Stimulated activated CD4-positive, alpha-beta T cell treated with anti-CD3 and anti-CD28 coated beads, Interleukin-4, amount 100 ng/mL, for 48 hours (primary cell): ENCODE results near the gene GNAQ.

Source experiments
- DNase-seq, 2 donors: peaks; one replicate each; pipeline ENCODE4 v3.0.0-alpha.2; 2020; ENCODE audit warnings: low read depth in 2 of 2

Gene GNAQ

DNA sequence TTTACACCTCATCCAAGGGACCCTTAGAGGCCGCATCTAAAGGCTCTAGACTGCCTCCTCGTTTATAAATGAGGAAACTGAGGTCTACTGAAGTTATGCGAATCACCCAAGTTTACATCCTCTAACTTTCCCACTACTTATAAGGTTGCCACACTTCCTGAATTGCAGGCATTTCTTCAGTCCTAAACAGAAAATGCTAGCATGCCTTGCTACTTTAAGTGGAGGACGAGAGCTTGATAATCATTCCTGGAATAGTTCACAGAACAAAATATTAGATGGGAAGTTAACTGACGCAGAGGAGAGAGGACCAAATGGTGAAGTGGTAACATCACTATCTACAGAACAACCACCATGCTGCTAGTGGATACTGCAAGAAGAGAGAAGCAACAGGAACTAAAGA is 85.8 kb downstream of the GNAQ start:
- DNase-seq = no peak

DNA sequence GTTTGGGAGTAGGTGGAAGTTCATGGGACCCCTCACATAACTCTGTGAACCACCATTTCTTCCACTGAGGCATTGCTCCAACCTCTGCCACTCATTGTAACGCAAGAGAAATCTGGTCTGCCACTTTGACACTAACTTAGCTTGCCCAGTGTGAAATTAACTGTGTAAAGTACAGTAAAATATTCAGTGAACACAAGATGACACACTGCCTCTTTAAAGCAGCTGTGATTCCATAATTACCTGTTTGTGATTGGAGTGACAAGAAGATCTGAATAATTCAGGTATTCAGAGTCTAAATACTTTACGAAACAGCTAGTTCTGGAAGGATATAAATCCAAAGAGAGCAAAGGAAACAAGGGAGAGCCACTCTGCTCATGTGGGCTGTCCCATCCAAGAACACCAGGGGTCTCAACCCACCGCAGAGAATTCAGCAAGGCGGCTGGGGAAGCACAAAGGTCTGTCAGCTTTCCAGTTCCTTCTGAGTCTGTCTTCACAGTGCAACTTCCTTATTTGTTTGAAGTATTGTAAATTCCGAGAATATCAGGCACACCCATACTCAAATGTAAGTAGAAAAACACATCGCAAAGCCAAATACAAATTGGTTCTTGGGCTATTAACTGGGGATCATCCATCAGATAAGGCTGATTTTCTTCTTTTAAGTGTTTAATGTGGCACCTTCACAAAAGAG is 86.9 kb downstream of the GNAQ start:
- DNase-seq = no peak

DNA sequence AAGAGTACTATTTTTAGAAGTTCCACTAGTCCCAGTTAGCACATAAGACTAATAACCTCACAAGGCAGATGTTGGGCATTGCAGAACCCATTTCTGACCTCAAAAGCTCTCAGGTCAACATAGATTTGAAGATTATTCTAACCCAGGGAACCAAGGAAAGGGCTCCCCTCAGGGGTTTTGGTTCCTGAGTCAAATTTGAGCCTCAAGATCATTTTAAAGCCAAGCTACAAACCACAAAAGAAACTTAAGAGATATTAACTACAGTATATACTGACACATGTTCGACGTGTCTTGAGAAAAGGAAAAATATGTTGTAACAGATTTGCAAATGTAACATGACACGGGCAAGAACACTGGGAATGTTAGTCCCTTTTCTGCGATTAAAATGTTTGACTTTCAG is 88.6 kb downstream of the GNAQ start:
- no peak for DNase-seq

DNA sequence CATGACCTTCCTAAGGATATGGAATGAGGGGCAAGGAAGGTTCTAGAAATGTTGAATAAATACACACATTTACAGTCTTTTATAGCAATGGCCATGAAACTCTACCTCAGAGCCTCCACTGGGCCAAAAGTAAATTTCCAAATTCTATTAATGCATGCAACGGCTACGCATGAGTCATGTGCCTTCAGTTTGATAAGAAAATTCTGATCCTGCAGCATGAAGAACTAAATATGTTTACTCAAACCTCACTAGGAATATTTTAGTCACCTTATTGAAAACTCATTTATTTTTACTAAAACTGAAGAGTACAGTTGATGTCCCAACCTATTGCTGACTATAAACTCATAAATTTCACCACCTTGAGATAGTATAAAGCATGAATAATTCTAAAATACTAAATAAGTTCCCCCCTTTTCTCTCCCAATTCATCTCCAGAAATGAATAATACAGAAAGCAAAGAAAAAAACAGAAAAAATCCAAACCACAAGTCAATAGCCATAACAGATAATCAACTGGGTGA is 92.4 kb downstream of the GNAQ start:
- no peak for DNase-seq

DNA sequence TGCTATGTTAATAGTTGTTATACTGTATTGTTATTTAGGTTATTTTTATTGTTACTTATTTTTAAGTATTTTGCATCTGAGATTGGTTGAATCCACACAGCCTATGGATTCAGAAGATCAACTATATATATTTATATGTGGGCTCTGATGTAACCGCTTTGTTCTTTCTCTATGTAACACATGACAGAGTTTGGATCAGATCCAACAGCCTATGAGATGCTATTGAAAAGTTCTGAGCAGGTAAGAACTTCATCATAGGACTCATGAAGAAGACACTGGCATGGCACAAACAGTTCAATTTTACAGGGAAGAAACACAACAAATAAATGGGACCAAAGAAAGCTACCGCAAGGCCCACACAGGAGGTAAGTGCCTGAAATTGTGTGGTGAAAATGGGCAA is 93.4 kb downstream of the GNAQ start:
- DNase-seq = no peak

DNA sequence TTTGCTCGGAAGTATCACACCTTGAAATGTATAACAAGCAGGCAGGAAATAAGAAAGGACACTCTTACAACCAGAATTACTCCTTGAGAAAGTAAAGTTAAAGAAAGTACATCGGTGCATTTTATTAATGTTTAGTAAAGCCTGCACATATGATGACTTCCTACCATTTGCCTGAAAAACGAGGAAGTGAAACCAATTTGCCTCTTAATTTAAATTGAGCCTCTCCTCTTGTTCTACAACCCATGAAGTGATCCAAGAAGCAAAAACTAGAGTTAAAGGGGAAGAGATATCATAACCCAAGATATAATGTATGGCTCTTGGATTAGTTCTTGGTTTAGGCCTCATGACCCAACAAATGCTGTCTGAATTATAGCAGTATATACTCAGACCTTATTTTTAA is 95.6 kb downstream of the GNAQ start:
- DNase-seq = no peak

DNA sequence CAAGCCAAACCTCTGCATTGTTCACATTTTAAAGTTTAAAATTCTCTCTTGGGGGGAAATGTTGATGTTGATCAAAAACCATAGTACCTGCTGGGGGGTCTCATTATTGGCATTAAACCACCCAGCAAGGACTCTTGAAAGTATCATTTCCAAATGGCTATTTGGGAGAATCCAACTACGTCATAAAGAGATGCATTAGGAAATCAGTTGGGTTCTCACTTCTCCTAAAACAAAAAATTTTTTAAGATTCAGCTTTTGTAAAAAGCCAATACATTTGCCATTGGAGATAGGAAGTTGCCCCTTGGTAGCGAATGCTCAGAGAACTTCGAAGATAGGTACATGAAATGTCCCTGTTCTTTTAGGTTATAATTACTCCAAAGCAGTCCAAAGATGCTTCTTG is 96.4 kb downstream of the GNAQ start:
- no peak for DNase-seq

DNA sequence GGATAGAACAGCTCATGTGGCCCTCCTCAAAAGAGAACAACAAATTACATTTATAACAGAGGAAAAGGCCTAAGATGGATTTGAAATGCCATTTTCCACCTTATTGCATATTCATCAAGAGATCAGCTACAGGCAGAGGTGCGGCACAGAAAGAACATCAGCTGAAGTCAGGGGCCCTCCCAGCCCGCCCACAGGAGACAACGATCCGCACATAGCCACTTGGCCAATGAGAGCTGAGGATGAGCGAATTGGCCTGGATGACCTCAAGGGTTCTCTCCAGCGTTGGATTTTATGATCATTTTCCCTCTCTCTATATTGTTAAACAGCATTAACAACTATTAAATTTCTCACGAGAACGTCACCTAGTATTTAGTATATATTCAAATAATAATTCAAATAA is 97.6 kb downstream of the GNAQ start:
- DNase-seq = no peak

DNA sequence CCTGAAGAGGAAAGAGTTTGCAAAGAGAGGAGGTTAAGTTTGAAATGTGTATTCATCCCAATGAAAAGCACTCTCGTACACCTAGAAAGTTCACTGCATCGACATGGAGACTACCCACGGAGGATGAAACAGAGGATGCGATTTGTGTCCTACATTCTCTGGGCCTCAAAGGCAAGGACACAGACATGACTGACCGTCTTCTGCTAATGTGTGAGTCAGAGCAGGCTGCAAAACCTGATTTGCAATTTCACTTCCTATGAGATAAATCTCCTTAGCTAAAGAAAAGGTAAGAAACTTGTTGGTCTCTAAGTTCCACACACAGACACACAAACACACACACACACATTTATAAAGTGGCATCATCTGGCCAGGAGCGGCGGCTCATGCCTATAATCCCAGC is 98.6 kb downstream of the GNAQ start:
- no peak for DNase-seq

DNA sequence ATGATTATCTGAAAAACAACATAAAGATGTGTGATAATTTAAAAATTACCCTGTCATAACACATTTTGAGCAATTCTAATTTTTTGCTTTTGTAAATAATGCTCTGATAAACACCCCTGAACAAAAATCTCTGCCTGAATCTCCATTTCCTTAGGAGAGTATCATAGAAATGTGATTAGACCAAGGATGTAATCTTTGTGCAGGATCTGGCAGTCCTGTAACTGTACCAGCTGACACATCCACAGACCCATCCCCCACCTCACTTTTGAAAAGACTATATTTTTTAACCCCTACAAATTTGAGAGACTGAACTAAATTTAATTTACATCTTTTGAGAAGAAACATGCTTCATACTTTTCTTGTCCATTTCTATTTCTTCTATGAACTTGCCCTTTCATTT is 101.7 kb downstream of the GNAQ start:
- DNase-seq = no peak

DNA sequence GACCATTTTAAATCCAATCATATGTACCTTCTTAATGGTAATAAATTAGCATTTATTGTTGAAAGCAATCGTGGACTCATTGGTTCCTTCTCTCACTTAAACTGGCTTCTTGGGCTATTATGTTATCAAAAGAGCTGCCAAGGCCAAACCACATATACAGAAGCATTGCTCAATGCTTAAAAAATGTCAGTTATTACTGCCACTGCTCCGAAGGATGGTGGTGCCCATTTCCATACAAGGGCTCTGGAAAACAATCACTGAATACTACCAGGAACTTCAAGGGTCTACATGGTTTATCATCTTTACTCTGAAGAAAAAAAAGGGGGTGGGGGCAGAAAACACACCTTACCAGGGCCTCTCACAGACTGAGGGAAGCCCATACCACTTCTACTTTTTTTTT is 104.3 kb downstream of the GNAQ start:
- no peak for DNase-seq

DNA sequence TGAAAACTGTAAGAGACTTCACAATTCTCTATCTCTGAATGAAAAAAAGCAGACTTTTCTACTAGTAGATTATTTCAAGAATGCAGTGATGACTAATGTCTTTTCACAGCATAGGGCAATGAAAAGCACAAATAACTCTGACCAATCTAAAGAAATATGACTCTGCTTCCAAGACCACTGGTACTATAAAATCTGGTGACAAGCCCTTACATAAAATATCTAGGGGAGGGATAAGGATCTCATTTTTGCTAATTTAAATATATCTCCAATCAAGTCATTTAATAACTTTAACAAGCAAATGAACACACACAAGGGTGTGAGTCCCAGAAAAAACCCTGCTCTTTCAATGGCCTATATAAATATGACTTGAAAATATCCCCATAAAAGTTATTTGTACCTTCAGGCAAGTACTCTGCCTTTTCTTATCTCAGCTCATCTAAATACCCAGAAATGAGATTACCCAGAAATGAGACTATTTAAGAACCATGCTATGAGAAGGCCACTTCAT is 105.2 kb downstream of the GNAQ start:
- no peak for DNase-seq

DNA sequence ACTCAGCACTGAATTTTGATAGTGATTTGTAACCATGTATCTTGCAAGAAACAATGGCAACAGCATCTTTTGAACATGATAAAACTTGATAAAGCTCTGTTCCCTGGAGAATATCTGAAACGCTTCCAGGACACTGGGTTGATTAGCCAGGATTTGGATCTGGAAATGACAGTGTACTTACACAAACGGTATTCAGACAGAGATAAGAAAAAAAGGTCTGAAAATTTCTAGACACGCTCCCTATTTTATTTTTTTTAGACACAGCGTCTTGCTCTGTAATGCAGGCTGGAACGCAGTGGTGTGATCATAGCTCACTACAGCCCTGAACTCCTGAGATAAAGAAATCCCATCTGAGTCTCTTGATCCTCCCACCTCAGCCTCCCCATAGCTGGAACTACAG is 109.0 kb downstream of the GNAQ start:
- DNase-seq = no peak

DNA sequence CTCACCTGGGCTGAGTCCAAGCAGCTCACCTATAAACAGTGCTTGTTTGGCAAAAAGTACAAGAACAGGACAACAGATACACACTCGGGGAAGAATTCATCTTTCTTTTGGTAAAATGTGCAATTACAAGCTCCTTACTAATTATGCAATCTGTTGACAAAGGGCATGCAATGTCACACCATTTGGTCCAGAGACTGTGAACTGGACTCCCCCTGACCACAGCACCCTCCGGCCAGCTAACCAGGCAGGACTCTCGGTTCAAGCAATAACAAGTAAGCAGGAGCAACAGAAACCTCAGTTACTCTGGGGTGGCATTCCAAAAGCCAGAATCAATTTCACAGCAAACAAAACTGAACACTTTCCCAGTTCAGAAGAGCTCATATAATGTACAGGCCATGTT is 113.8 kb downstream of the GNAQ start:
- DNase-seq = no peak

DNA sequence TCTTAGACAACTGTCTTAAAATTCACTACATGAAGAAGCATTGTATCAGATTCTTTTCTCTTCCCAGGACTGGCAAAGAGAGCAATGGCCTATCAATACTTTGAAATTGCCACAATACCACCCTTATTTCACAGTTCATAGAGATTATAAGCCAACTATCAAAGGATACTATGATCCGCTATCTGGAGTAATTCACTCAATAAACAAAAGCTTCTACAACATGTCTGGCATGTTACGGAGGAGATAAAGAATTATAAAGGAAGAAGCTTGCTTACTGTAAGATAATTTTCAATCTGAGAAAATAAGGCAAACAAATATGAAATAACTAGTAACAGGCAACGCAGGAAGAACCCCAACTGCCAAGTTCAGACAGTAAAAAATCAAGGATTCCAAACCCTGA is 114.8 kb downstream of the GNAQ start:
- no peak for DNase-seq

DNA sequence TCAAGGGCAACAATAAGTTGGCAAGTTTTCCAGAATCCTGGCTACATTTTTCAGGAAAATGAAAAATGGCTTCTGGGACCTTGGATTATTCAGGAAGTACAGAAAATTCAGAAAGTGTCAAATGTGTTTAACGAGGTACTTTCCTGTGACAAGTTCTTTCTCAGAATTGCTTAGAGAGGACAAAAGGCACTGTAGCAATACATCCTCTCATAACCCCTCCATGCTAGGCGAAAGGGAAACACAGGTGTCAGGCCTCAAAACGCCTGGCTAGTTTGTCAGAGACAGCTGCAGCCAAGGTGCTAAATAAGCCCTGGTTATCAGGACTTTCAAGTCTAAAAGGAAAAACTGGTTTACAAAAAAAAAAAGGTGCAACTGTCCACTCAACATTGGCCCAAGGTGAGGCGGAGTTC is 115.2 kb downstream of the GNAQ start:
- DNase-seq = no peak

DNA sequence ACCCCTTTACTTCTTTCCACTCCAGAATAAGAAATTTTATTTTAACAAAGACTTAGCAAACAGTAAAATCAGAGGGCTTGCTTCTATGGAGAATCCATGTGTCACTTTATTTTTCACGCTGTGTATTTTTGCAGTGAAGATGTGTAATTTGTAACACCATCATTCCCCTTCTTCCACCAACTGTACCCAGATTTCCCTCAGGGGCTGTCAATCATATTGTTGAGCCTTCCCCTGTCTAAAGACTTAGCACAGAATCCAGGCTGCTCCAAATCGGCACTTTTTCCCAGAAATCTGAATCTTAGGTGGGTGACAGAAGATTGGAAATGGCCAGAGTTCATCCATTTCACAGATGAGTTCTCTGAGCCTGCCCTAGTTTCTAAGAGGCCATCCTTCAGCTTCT is 115.9 kb downstream of the GNAQ start:
- no peak for DNase-seq

DNA sequence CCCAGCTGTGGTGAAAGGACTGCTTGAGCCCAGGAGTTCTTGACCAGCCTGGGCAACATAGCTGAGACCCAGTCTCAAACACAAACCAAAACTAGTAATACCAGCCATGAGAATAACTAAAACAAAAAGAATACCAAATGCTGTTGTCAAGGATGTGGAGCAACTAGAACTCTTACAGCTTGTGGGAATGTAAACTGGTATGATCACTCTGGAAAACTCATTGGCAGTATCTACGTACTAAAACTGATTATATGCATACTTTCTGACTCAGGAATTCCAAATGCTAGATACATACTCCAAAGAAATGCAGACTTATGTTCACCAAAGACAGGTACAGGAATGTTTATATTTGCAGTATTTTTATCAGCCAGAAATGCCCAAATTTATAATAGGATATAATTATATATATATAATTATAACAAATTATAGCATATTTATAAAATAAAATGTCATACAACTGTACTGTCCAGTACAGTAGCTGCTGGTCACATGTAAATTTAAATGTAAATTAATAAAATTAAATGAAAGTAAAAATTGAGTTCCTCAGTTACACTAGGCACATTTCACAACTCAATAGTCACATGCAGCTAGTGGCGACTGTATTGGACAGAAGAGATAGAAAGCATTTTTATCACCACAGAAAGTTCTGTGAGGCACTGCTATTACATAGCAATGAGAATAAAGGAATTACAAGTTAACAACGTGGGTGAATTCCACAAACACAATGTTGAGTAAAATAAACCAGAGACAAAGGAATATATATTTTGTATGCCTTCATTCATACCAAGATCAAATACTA is 118.5 kb downstream of the GNAQ start:
- no peak for DNase-seq

DNA sequence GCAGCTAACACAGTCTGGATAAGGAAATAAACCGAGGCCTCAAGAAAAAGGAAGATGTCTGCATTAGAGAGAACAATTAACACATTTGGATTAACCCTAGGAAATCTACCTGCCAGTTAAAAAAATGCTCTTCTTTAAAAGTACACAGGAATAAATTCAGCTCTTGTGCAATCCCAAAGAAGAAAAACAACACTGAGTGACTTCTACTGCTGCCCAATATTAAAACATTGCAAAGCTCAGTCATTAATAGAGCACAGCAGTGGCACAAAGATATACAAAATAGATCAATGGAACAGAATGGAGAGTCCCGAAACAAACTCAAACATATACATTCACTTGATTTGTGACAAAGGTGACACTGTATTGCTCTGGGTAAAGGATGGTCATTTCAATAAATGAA is 119.7 kb downstream of the GNAQ start:
- DNase-seq = no peak

DNA sequence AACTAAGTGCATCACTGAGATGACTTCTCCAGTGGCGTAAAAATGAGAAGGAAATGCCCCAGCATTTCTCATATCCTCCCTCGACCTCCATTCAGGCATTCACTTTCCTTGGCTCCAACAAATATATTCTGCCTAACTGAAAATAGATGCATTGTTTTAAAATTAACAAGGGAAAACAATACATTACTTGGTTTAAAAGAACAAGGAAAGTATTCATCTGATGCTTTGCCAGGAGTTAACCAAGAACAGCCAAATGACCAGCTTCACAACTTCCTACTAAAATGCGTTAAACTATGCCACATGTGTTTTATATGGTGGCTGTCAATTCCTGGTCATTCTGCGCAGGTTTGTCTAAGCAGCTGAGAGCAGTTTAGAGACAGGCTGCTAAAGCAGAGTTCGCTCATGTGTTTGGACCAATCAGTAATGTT is 121.4 kb downstream of the GNAQ start:
- no peak for DNase-seq

DNA sequence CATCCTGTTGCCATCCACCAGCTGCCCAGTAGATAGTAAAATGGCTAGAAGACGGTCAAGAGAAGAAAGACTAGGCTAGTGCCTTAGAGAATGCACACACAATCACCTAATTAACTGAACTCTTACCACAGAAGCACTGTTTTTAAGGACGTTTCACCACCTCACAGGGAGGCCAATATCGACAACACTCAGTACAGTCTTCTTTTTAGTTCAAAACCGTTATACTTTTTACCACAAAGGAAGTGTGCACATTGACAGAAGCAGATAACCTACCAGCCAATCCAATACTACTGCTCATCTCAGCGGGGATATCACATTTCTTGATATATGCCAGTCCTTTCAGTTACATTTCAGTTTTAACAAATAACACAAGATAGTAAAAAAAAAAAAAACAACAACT is 122.3 kb downstream of the GNAQ start:
- no peak for DNase-seq

DNA sequence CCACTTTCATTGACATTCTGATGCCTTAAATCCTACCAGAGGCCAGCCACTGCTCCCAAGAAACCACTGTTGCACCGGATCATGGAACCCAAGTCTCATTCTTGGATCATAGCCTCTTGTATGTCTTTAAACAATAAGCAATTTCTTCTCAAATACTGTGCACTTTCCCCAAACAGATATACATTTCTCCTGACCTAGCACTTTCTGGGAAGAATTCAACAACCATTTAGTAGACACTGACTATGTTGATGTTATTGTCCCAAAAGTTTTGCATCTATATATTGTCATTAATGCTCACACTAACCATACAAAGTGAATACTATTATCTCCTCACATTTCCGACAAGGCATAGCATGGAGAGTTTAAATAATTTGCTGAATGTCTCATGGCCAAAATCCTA is 123.3 kb downstream of the GNAQ start:
- DNase-seq = no peak

DNA sequence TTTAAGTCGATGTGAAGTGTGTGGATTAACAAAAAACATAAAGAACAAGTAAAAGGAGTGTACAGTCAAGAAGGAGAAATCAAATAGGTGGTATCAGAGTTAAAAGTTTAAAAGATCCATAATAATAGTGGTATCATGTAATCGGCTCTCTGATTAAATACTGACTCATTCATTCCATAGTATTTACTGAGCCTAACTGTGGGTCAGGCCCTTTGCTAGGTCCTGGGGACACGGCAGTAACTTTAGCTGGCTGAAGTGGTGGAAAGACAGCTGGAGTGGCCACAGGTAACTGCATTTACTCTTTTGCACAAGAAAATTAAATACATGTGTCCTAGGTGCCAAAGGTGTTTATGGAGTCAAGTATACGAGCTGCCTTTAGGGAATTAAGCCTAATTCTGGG is 124.0 kb downstream of the GNAQ start:
- no peak for DNase-seq
